Posterior cingulate gyrus (tissue), 11 donors: ENCODE measurements around the gene TNFRSF25.
A peak's percentile ranks its signal among the peaks of the same experiment; 100 is the strongest.
"Not testable (repeated sequence)": the region's sequence is repeated elsewhere in the genome, so short reads cannot be mapped to it uniquely, and the experiment has no call there.

ENCODE experiments used
- DNase-seq, 10 donors: peaks; one replicate each; pipeline versions ENCODE4 v3.0.0 to v3.0.0-alpha.2; 2020 to 2021; ENCODE audit warnings: mixed read lengths in 3 of 10
- intact Hi-C: fragments of 100-400 bp; cut with DNase I; formaldehyde crosslinking; loops from one replicate; pipeline ENCODE4 v1.15.1; 2023

TNFRSF25 gene

DNA sequence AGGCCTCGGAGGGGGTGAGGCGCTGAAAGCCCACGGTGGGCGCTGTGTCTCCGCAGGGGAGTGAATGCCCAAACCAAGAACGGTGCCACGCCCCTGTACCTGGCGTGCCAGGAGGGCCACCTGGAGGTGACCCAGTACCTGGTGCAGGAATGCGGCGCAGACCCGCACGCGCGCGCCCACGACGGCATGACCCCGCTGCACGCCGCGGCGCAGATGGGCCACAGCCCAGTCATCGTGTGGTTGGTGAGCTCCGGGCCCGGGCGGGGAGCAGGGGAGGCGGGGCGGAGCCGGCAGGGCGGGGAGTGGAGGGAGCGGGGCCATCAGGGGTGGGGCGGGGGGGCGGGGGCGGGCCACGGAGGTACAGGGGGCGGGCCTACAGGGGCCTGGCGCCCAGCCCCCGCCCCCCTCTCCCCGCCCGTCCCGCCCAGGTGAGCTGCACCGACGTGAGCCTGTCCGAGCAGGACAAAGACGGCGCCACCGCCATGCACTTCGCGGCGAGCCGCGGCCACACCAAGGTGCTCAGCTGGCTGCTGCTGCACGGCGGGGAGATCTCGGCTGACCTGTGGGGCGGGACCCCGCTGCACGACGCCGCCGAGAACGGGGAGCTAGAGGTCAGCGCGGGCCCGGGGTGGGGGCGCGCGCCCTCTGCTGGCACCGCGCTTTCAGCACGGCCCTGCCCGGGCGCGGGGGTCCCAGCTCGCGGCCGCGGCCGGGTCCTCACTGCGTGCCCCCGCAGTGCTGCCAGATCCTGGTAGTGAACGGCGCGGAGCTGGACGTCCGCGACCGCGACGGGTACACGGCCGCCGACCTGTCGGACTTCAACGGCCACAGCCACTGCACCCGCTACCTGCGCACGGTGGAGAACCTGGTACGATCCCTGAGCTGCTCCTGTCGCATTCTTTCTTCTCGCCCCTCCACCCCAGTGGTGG is 25.5 kb downstream of the TNFRSF25 start:
- no peak for DNase-seq
- intact Hi-C loops, result no loop called here

- intact Hi-C loops, result loop anchor here (10.0 kb wide), 1 partner anchor 193 kb away; the partner anchor contains the start of gene HES3
- peak in 8 of 10 donors; percentile 27 to 93 (median 62) for DNase-seq
These were observed 27.9 kb downstream of the TNFRSF25 start for GRCh38 chr1:6438047-6438525.

DNA sequence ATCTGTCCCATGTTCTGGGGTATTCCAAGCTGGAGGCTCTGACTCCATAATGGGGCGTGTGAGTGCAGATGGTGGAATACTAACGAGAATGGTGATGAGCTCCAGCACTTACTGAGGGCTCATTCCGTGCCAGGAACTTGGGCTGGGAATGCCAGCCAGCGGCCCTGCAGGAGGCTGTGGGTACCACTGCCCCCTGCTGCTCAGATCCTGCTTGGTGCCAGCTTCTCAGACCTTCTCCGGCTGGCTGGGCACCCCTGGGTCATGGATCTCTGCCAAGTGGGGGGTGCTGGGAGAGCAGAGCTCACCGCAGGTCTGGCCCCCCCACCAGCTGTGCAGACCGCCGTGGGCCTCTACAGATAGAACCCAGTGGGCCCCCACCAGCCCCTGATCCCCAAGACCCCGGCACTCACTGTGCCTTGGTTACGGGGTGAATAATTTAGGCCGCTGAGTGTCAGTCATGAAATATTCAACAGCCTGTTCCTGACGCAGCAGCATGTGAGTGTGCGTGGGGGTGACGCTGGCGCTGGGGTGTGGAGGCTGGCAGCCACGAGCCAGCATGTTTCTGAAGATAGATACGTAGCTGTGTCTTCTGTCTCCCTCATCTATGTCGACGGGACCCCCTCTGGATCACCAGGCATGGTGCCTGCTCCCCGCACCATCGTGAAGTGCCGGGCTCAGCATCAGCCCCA is 28.8 kb downstream of the TNFRSF25 start:
- intact Hi-C loops, result loop anchor here (10.0 kb wide), 1 partner anchor 192 kb away; the partner anchor contains the start of gene HES3
- DNase-seq, result peak; percentile 32 to 95 (median 54)

- DNase-seq, result not testable (repeated sequence)
- intact Hi-C loops, result loop anchor here (10.0 kb wide), 1 partner anchor 191 kb away; the partner anchor contains the start of gene HES3
These were observed 29.7 kb downstream of the TNFRSF25 start for GRCh38 chr1:6436277-6436676.

GRCh38 chr1:6435547-6435946 is 30.4 kb downstream of the TNFRSF25 start:
- no peak for DNase-seq
- intact Hi-C loops, result loop anchor here (10.0 kb wide), 1 partner anchor 191 kb away; the partner anchor contains the start of gene HES3

GRCh38 chr1:6435129-6435528 is 30.8 kb downstream of the TNFRSF25 start:
- no peak for DNase-seq
- intact Hi-C loops, result loop anchor here (10.0 kb wide), 1 partner anchor 190 kb away; the partner anchor contains the start of gene HES3

- no peak for DNase-seq
These were observed 31.8 kb downstream of the TNFRSF25 start for GRCh38 chr1:6434186-6434585.

DNA sequence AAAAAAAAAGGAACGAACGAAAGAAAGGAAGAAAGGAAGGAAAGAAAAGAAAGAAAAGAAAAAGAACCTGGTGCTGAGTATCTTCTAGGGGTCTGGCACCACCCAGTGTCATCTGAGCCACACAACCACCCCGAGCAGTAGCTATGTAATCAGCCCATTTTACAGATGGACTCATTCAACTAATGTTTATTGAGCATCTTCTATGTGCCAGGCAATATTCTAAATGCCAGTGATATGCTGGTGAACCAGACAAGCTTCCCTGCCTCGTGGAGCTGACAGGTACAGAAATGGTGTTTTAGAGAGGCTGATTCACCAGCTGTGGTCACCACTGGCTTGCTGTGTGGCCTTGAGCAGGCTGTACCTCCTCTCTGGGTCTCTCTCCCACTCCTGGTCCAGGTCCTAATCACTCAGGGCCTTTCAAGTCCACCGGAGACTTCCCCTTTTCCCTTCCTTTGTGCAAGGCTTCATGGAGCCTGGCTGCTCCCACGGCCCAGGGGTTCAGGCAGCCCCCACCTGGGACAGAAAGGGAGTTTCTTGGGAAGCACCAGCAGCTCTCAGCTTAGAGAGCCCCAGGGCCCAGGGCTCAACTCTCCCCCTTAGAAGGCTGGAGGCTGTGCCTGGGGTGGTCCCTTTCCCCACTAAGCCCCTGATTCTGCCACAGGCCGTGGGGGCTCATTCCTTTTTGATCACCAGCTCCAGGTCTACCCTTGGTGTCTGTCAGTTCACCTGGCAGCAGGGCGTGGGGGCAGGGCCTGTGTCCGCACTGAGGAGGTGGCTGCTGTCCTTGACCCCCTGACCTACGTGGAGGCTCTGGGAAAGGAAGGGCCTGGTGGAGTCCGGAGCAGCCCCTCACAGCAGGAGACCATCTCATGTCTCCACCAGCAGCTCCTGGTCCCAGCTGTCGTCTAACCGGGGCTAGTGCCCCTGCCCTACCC is 34.1 kb downstream of the TNFRSF25 start:
- intact Hi-C loops, result loop anchor here (10.0 kb wide), 1 partner anchor 187 kb away; the partner anchor contains the start of gene HES3

More at GRCh38 chr1:6434186-6434585, 31.8 kb downstream of the TNFRSF25 start:
- intact Hi-C loops, result loop anchor here (10.0 kb wide), 1 partner anchor 189 kb away; the partner anchor contains the start of gene HES3

DNA sequence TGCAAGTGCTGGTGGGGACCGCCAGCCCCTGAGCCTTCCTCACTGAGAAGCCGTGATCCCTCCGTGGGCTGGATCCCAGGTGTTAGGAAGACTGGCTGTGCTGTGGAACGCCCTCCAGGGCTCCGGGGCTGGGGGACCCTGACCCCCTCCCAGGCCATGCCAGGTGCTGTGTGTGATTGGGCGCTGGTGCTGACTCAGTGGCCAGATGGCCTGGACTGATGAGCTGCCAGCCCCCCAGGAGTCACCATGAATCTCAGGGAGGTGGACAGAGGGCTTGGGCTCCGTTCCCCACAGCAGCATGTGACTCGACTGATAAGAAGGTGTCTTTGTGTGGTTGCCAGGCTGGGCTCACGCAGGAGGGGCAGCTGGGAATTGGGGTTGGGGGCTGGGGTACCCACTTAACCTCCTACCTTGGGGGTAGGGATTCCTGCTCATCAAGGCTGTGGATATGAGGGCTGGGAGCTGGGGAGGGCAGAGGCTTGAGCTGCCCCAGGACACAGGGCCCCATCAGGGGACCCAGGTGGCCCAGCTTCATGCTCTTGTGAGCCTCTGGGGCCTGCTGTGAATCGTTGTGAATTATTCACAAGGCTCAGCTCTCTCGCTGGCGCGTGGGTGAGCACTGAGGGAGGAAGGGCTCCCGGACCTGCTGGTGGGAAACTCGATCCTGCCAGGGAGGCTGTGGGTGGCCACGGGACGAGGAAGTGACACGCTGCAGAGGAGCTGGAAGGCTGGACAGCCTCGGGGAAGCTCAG is 36.1 kb downstream of the TNFRSF25 start:
- intact Hi-C loops, result loop anchor here (10.0 kb wide), 1 partner anchor 185 kb away; the partner anchor contains the start of gene HES3
- DNase-seq, result peak in 8 of 10 donors; percentile 40 to 95 (median 72)

More for the DNA sequence above, 34.1 kb downstream of the TNFRSF25 start:
- DNase-seq, result not testable (repeated sequence)

- DNase-seq, intact Hi-C loops: not testable (repeated sequence)
These were observed 37.5 kb downstream of the TNFRSF25 start for GRCh38 chr1:6428453-6428852.

DNA sequence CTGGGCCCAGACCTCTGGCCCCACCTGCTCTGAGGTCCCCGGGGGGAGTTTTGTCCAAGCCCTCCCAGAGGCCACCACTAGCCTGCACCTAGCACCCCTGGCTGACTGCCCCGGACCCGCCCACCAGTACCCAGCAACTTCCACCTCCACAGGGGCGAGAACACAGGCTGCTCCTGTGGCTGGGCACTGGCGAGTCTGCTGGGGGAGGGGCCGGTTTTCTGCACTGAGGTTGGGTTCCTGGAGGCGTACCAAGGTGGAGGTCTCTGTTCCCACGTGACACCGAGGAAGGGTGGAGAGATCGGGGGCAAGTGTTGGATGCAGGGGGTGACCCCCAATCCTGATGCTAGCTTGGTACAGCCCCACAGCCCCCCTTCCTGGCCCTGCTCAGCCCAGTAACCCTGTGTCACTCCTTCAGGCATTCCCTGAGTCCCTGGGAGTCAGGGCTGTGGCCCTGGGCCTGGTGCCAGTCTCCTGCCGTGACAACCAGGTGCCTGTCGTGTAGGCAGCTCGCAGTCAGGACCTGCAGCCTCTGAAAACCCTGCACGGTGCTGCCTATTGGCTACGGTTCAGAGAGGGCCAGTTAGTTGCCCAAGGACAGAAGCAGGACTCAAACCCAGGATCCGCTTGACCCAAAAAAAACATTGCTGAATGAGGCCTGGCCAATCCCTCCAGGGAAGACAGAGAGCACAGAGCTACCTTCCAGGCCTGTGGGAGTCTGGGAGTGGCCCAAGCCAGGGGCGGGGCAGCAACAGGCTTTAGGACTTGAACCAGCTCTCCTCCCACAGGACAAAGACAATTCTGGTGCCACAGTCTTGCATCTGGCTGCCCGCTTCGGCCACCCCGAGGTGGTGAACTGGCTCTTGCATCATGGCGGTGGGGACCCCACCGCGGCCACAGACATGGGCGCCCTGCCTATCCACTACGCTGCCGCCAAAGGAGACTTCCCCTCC is 38.3 kb downstream of the TNFRSF25 start:
- DNase-seq, result no peak
- intact Hi-C loops, result no loop called here

GRCh38 chr1:6426972-6427350 is 39.0 kb downstream of the TNFRSF25 start:
- intact Hi-C loops, result no loop called here
- no peak for DNase-seq

DNA sequence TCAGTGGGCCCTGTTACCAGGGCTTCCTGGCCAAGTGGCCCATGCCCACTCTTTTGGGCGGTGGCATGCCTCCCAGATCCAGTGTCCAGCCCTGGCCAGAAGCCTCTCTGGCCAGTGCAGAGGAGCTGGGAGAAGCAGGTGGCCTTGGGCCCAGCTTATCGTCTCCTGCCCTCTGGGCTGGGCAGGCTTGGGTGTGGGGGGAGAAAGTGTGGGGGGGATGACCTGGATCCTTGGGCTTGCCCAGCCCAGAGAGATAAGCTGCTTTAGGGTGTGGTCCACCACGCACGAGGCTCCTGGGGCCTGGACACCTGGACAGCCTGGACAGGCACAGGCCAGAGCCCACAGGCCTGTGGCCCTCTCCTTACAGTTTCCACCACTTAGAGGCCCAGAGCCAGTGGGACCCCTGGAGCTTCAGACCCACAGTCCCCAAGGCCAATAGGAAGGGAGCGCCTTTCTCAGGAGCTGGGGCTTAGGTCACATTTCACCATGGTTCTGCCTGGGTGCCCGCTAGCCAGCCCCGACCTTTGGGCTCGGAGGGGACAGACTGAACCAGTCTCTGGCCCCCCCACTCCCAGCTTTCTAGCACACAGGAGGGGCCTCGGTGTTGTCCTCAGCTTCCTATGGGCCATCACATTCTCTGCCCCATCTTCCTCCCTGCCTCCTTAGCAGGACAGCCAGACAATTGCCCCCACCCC is 39.5 kb downstream of the TNFRSF25 start:
- intact Hi-C loops, result no loop called here
- no peak for DNase-seq

DNA sequence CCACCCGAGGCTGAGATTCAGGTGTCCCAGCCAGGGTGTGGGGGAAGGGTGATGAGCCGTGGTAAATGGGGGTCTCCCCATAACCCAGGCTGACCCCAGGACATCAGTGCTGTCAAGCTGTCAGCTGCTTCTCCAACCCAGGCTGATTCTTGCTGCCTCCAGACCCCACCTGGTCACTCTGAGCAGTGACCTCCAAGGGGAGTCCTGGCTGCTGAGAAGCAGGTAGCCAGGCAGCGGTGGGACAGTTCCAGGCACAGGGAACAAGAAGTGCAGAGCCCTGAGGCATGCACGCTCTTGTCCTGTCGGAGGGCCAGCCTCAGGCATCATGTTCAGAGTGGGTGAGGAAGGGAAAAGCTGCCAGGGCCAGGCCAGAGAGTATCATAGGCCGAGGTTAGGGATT is 40.3 kb downstream of the TNFRSF25 start:
- intact Hi-C loops, result no loop called here

GRCh38 chr1:6424619-6425593 is 41.1 kb downstream of the TNFRSF25 start, which contains the start of gene ESPN:
Gene ESPN, plus strand, starts transcription at chr1:6424776. Its CDS starts 180 bp downstream, at chr1:6424956.
- intact Hi-C loops, result no loop called here

More for the DNA sequence above, 40.3 kb downstream of the TNFRSF25 start:
- DNase-seq, result no peak

More at GRCh38 chr1:6424619-6425593, 41.1 kb downstream of the TNFRSF25 start, which contains the start of gene ESPN:
- DNase-seq, result peak in 1 of 10 donors; percentile 65
